Measurements from ENCODE around the gene PPP1R13B. TPM values are rescaled to one million over a fixed set of nuclear protein-coding genes. Genes with fewer than 3 reads are reported as not detected.

Gene PPP1R13B
- total RNA-seq, 1 donor from 2014 or later: 2.5 TPM

DNA sequence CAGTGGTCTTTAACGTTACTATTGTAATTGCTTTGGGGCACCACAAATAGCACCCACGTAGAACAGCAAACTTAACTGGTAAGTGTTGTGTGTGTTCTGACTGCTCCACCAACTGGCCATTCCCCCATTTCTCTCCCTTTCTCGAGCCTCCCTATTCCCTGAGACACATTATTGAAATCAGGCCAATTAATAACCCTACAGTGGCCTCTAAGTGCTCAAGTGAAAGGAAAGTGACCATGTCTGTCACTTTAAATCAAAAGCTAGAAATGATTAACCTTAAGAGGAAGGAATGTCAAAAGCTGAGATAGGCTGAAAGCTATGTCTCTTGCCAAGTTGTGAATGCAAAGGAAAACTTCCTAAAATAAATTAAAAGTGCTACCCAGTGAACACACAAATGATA, 22.3 kb downstream of the PPP1R13B start:
- Histone ChIP-seq H3K79me2 (ENCODE audit: low read depth) (no peaks in the 10 kb centered on the region), H3K36me3 (no peaks in the 10 kb centered on the region), H4K20me1 (ENCODE audit: low read depth) (no peaks in the 10 kb centered on the region), H3K9ac (no peak overlapping the region), H3K27me3 (no peaks in the 10 kb centered on the region), H3K9me3 (ENCODE audit: low read depth) (no peaks in the 10 kb centered on the region), H3K4me3 (no peak overlapping the region), H2AFZ (replicated peaks) (no peak overlapping the region), H3K27ac (no peak overlapping the region), H3K4me1 (peaks cover 4% of the 10 kb centered on the region), H3K4me2 (no peak overlapping the region), H3F3A (ENCODE audit: low read depth) (peaks cover 3% of the 10 kb centered on the region)
- TF ChIP-seq EZH2 (IDR thresholded peaks at IDR 0.05): no peak
- no peak for TF ChIP-seq EZH2phosphoT487 (IDR thresholded peaks at IDR 0.05)
- TF ChIP-seq, protein P1, sequence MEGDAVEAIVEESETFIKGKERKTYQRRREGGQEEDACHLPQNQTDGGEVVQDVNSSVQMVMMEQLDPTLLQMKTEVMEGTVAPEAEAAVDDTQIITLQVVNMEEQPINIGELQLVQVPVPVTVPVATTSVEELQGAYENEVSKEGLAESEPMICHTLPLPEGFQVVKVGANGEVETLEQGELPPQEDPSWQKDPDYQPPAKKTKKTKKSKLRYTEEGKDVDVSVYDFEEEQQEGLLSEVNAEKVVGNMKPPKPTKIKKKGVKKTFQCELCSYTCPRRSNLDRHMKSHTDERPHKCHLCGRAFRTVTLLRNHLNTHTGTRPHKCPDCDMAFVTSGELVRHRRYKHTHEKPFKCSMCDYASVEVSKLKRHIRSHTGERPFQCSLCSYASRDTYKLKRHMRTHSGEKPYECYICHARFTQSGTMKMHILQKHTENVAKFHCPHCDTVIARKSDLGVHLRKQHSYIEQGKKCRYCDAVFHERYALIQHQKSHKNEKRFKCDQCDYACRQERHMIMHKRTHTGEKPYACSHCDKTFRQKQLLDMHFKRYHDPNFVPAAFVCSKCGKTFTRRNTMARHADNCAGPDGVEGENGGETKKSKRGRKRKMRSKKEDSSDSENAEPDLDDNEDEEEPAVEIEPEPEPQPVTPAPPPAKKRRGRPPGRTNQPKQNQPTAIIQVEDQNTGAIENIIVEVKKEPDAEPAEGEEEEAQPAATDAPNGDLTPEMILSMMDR (IDR thresholded peaks at IDR 0.05): no peak
- H3K9me3 Mint-ChIP-seq: no peaks in the 10 kb centered on the region
- no peak overlapping the region for H3K4me3 Mint-ChIP-seq
- peaks cover 3% of the 10 kb centered on the region for H3K4me1 Mint-ChIP-seq
- no peak overlapping the region for H3K27ac Mint-ChIP-seq
- DNase-seq (ENCODE audit: low spot score): no peak
- peaks cover 2% of the 10 kb centered on the region for H3K27me3 Mint-ChIP-seq (ENCODE audit: insufficient read depth, low read depth)
- H3K36me3 Mint-ChIP-seq: no peaks in the 10 kb centered on the region

DNA sequence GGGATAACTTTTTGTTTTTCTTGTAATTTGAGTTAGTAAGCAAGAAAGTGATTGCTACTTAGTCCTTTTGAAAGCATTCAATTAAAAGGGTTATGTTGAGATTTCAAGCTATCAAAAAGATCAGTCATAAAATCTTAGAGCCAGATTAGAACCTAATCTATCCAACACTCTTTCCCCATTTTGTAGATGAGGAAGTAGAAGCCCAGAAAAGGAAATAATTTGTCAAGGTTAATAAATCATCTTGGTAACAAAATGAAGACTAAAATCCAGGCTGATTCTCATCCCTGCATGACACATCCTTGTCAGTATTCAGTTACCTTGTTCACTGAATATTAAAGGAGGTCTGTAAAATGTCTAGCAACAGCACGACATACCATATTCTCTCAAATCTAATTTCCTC, 26.5 kb downstream of the PPP1R13B start:
- Histone ChIP-seq H3K27me3 (no peaks in the 10 kb centered on the region), H3F3A (ENCODE audit: low read depth) (peaks cover 17% of the 10 kb centered on the region), H3K4me3 (no peak overlapping the region), H3K79me2 (ENCODE audit: low read depth) (no peaks in the 10 kb centered on the region), H3K4me1 (peaks cover 12% of the 10 kb centered on the region), H4K20me1 (ENCODE audit: low read depth) (no peaks in the 10 kb centered on the region), H3K9me3 (ENCODE audit: low read depth) (no peaks in the 10 kb centered on the region), H3K36me3 (no peaks in the 10 kb centered on the region), H3K9ac (no peak overlapping the region), H3K27ac (no peak overlapping the region), H3K4me2 (no peak overlapping the region), H2AFZ (replicated peaks) (no peak overlapping the region)
- TF ChIP-seq, protein P1 (IDR thresholded peaks at IDR 0.05): no peak
- TF ChIP-seq EZH2phosphoT487 (IDR thresholded peaks at IDR 0.05) (no peak), EZH2 (IDR thresholded peaks at IDR 0.05) (no peak)
- H3K4me1 Mint-ChIP-seq: peaks cover 11% of the 10 kb centered on the region
- peaks cover 7% of the 10 kb centered on the region for H3K27me3 Mint-ChIP-seq (ENCODE audit: insufficient read depth, low read depth)
- no peak overlapping the region for H3K4me3 Mint-ChIP-seq
- no peak overlapping the region for H3K27ac Mint-ChIP-seq
- no peak for DNase-seq (ENCODE audit: low spot score)
- H3K9me3 Mint-ChIP-seq: no peaks in the 10 kb centered on the region
- H3K36me3 Mint-ChIP-seq: no peaks in the 10 kb centered on the region

DNA sequence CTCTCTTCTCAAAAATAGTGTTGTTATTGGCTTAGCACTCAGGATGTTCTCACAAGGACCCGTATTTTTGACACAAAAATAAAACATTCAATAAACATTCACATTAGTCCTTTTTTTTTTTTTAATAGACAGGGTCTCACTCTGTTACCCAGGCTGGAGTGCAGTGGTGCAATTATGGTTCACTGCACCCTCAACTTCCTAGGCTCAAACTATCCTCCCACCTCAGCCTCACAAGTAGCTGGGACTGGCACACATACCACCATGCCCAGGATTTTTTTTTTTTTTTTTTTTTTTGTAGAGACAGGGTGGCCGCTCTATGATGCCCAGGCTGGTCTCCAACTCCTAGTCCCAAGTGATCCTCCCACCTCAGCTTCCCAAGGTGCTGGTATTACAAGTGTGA, 27.0 kb downstream of the PPP1R13B start:
- Histone ChIP-seq H3K79me2 (ENCODE audit: low read depth) (no peaks in the 10 kb centered on the region), H4K20me1 (ENCODE audit: low read depth) (no peaks in the 10 kb centered on the region), H3K9ac (no peak overlapping the region), H3F3A (ENCODE audit: low read depth) (peaks cover 17% of the 10 kb centered on the region), H3K4me3 (peak overlapping the region; percentile 8), H3K36me3 (no peaks in the 10 kb centered on the region), H3K27me3 (no peaks in the 10 kb centered on the region), H3K4me2 (peak overlapping the region; percentile 54), H3K4me1 (peaks cover 12% of the 10 kb centered on the region), H3K27ac (no peak overlapping the region), H2AFZ (replicated peaks) (peak overlapping the region; percentile 68), H3K9me3 (ENCODE audit: low read depth) (no peaks in the 10 kb centered on the region)
- Mint-ChIP-seq H3K4me1 (peaks cover 11% of the 10 kb centered on the region), H3K27me3 (ENCODE audit: insufficient read depth, low read depth) (peaks cover 7% of the 10 kb centered on the region), H3K9me3 (no peaks in the 10 kb centered on the region), H3K36me3 (no peaks in the 10 kb centered on the region), H3K27ac (peak overlapping the region; percentile 26), H3K4me3 (no peak overlapping the region)
- no peak for TF ChIP-seq EZH2 (IDR thresholded peaks at IDR 0.05)
- TF ChIP-seq, protein P1 (IDR thresholded peaks at IDR 0.05): no peak
- TF ChIP-seq EZH2phosphoT487 (IDR thresholded peaks at IDR 0.05): no peak
- no peak for DNase-seq (ENCODE audit: low spot score)
